Measurements from ENCODE around the gene OR10G3.

OR10G3 gene

GRCh38 chr14:21534576-21534975 is 45.3 kb downstream of the OR10G3 start:
- no peak overlapping the region for H4K12ac ChIP-seq (ENCODE audit: low read depth, low read length)
- no peak overlapping the region for H3K4me2 ChIP-seq (ENCODE audit: low read length)
- no peak overlapping the region for H3K4ac ChIP-seq (ENCODE audit: low read depth, low read length)
- no peak overlapping the region for H2BK120ac ChIP-seq (ENCODE audit: insufficient read depth, low read length, poor library complexity)
- no peaks in the 10 kb centered on the region for H3K9me3 ChIP-seq (ENCODE audit: insufficient read depth, low read depth, low read length)
- H3K79me1 ChIP-seq (ENCODE audit: low read length), result no peaks in the 10 kb centered on the region
- H3K9ac ChIP-seq (ENCODE audit: low read length), result no peak overlapping the region
- no peak overlapping the region for H3K27ac ChIP-seq (ENCODE audit: low read depth, low read length)
- H3K4me3 ChIP-seq (ENCODE audit: low read depth, low read length), result no peak overlapping the region
- H3K14ac ChIP-seq (ENCODE audit: low read length), result no peak overlapping the region
- no peak overlapping the region for H2AK5ac ChIP-seq (ENCODE audit: low read length)
- H2BK5ac ChIP-seq (ENCODE audit: low read depth, low read length, poor library complexity), result no peak overlapping the region
- H4K8ac ChIP-seq (ENCODE audit: low read depth, low read length), result no peak overlapping the region
- no peak overlapping the region for H3K18ac ChIP-seq (ENCODE audit: low read length)
- WGBS (ENCODE audit: extremely low coverage, insufficient coverage, insufficient read length), result no CpG with 5 or more reads among the region's 4 CpGs
- H3K36me3 ChIP-seq (ENCODE audit: control insufficient read depth in 1 of 2, insufficient read depth in 2 of 2, low read length in 2 of 2), result no peaks in the 10 kb centered on the region
- peaks cover 2% of the 10 kb centered on the region in 2 experiments for H3K4me1 ChIP-seq (ENCODE audit: control insufficient read depth in 1 of 2, insufficient read depth in 2 of 2, low read length in 2 of 2)
- H4K91ac ChIP-seq (ENCODE audit: low read depth, low read length), result no peak overlapping the region
- no peak overlapping the region for H2BK12ac ChIP-seq (ENCODE audit: low read length)
- H2AFZ ChIP-seq (ENCODE audit: insufficient read depth, low read length, poor library complexity), result no peak overlapping the region
- no peaks in the 10 kb centered on the region for H3K79me2 ChIP-seq (ENCODE audit: control insufficient read depth, insufficient read depth, low read length, poor library complexity)
- no peaks in the 10 kb centered on the region for H3K27me3 ChIP-seq (ENCODE audit: insufficient read depth, low read length)
- no peak overlapping the region for H3K23ac ChIP-seq (ENCODE audit: low read length)
- no peak for DNase-seq

- Histone ChIP-seq H2BK120ac (ENCODE audit: insufficient read depth, low read length, poor library complexity) (no peak overlapping the region), H3K14ac (ENCODE audit: low read length) (no peak overlapping the region), H3K36me3 (ENCODE audit: control insufficient read depth in 1 of 2, insufficient read depth in 2 of 2, low read length in 2 of 2) (no peaks in the 10 kb centered on the region), H2BK5ac (ENCODE audit: low read depth, low read length, poor library complexity) (no peak overlapping the region), H3K79me1 (ENCODE audit: low read length) (no peaks in the 10 kb centered on the region), H3K27me3 (ENCODE audit: insufficient read depth, low read length) (no peaks in the 10 kb centered on the region), H3K9ac (ENCODE audit: low read length) (no peak overlapping the region), H3K4me1 (ENCODE audit: control insufficient read depth in 1 of 2, insufficient read depth in 2 of 2, low read length in 2 of 2) (peaks cover 2% of the 10 kb centered on the region in 2 experiments), H2BK12ac (ENCODE audit: low read length) (no peak overlapping the region), H3K9me3 (ENCODE audit: insufficient read depth, low read depth, low read length) (no peaks in the 10 kb centered on the region), H4K91ac (ENCODE audit: low read depth, low read length) (no peak overlapping the region), H2AFZ (ENCODE audit: insufficient read depth, low read length, poor library complexity) (no peak overlapping the region), H3K23ac (ENCODE audit: low read length) (no peak overlapping the region), H4K8ac (ENCODE audit: low read depth, low read length) (no peak overlapping the region), H3K4me3 (ENCODE audit: low read depth, low read length) (no peak overlapping the region), H3K4me2 (ENCODE audit: low read length) (no peak overlapping the region), H2AK5ac (ENCODE audit: low read length) (no peak overlapping the region), H3K27ac (ENCODE audit: low read depth, low read length) (no peak overlapping the region), H3K4ac (ENCODE audit: low read depth, low read length) (no peak overlapping the region), H4K12ac (ENCODE audit: low read depth, low read length) (no peak overlapping the region), H3K18ac (ENCODE audit: low read length) (no peak overlapping the region), H3K79me2 (ENCODE audit: control insufficient read depth, insufficient read depth, low read length, poor library complexity) (no peaks in the 10 kb centered on the region)
- DNase-seq, result no peak
Observed at GRCh38 chr14:21533294-21533693, 46.6 kb downstream of the OR10G3 start.

GRCh38 chr14:21529515-21529914 is 50.4 kb downstream of the OR10G3 start:
- no peak overlapping the region for H3K9ac ChIP-seq (ENCODE audit: low read length)
- no peak overlapping the region for H3K4me3 ChIP-seq (ENCODE audit: low read depth, low read length)
- no peak overlapping the region for H3K4ac ChIP-seq (ENCODE audit: low read depth, low read length)
- no CpG with 5 or more reads among the region's 1 CpG for WGBS (ENCODE audit: extremely low coverage, insufficient coverage, insufficient read length)
- no peak overlapping the region for H2BK12ac ChIP-seq (ENCODE audit: low read length)
- no peak overlapping the region for H2AK5ac ChIP-seq (ENCODE audit: low read length)
- H3K9me3 ChIP-seq (ENCODE audit: insufficient read depth, low read depth, low read length), result no peaks in the 10 kb centered on the region
- no peaks in the 10 kb centered on the region for H3K79me1 ChIP-seq (ENCODE audit: low read length)
- H2BK120ac ChIP-seq (ENCODE audit: insufficient read depth, low read length, poor library complexity), result no peak overlapping the region
- no peak overlapping the region for H3K23ac ChIP-seq (ENCODE audit: low read length)
- peaks cover 2 to 5% of the 10 kb centered on the region in 2 experiments for H3K36me3 ChIP-seq (ENCODE audit: control insufficient read depth in 1 of 2, insufficient read depth in 2 of 2, low read length in 2 of 2)
- peaks cover 5 to 8% of the 10 kb centered on the region in 2 experiments for H3K4me1 ChIP-seq (ENCODE audit: control insufficient read depth in 1 of 2, insufficient read depth in 2 of 2, low read length in 2 of 2)
- no peak for DNase-seq
- no peak overlapping the region for H2AFZ ChIP-seq (ENCODE audit: insufficient read depth, low read length, poor library complexity)
- H3K14ac ChIP-seq (ENCODE audit: low read length), result no peak overlapping the region
- no peak overlapping the region for H3K27ac ChIP-seq (ENCODE audit: low read depth, low read length)
- H2BK5ac ChIP-seq (ENCODE audit: low read depth, low read length, poor library complexity), result no peak overlapping the region
- no peaks in the 10 kb centered on the region for H3K27me3 ChIP-seq (ENCODE audit: insufficient read depth, low read length)
- no peak overlapping the region for H4K8ac ChIP-seq (ENCODE audit: low read depth, low read length)
- H4K12ac ChIP-seq (ENCODE audit: low read depth, low read length), result no peak overlapping the region
- no peak overlapping the region for H3K18ac ChIP-seq (ENCODE audit: low read length)
- H3K4me2 ChIP-seq (ENCODE audit: low read length), result no peak overlapping the region
- H4K91ac ChIP-seq (ENCODE audit: low read depth, low read length), result no peak overlapping the region
- peaks cover 1% of the 10 kb centered on the region for H3K79me2 ChIP-seq (ENCODE audit: control insufficient read depth, insufficient read depth, low read length, poor library complexity)

- Histone ChIP-seq H3K4me3 (ENCODE audit: low read depth, low read length) (no peak overlapping the region), H2AFZ (ENCODE audit: insufficient read depth, low read length, poor library complexity) (no peak overlapping the region), H3K18ac (ENCODE audit: low read length) (no peak overlapping the region), H2AK5ac (ENCODE audit: low read length) (no peak overlapping the region), H3K79me1 (ENCODE audit: low read length) (no peaks in the 10 kb centered on the region), H3K27me3 (ENCODE audit: insufficient read depth, low read length) (no peaks in the 10 kb centered on the region), H3K4me2 (ENCODE audit: low read length) (no peak overlapping the region), H4K12ac (ENCODE audit: low read depth, low read length) (no peak overlapping the region), H2BK5ac (ENCODE audit: low read depth, low read length, poor library complexity) (no peak overlapping the region), H4K8ac (ENCODE audit: low read depth, low read length) (no peak overlapping the region), H3K23ac (ENCODE audit: low read length) (no peak overlapping the region), H2BK12ac (ENCODE audit: low read length) (no peak overlapping the region), H3K4me1 (ENCODE audit: control insufficient read depth in 1 of 2, insufficient read depth in 2 of 2, low read length in 2 of 2) (peaks cover 5 to 8% of the 10 kb centered on the region in 2 experiments), H3K9me3 (ENCODE audit: insufficient read depth, low read depth, low read length) (peaks cover 1% of the 10 kb centered on the region), H3K14ac (ENCODE audit: low read length) (no peak overlapping the region), H3K27ac (ENCODE audit: low read depth, low read length) (no peak overlapping the region), H3K4ac (ENCODE audit: low read depth, low read length) (no peak overlapping the region), H3K79me2 (ENCODE audit: control insufficient read depth, insufficient read depth, low read length, poor library complexity) (peaks cover 1% of the 10 kb centered on the region), H3K36me3 (ENCODE audit: control insufficient read depth in 1 of 2, insufficient read depth in 2 of 2, low read length in 2 of 2) (peaks cover 4 to 8% of the 10 kb centered on the region in 2 experiments), H4K91ac (ENCODE audit: low read depth, low read length) (no peak overlapping the region), H3K9ac (ENCODE audit: low read length) (no peak overlapping the region), H2BK120ac (ENCODE audit: insufficient read depth, low read length, poor library complexity) (no peak overlapping the region)
- WGBS (ENCODE audit: extremely low coverage, insufficient coverage, insufficient read length), result no CpG with 5 or more reads among the region's 4 CpGs
- DNase-seq, result no peak
Observed at GRCh38 chr14:21528381-21529348, 51.2 kb downstream of the OR10G3 start.

All from trophoblast cell (in vitro differentiated cells and primary cell).